Common myeloid progenitor, CD34-positive (primary cell): ENCODE data around the gene IL36G.
A peak's percentile ranks its signal among the peaks of the same experiment; 100 is the strongest.

Experiments used
- CTCF ChIA-PET: fragments of 350-600 bp; sonication (Branson Sonifier 250); formaldehyde crosslinking; loops from one replicate; lab custom pipeline; 2021; ENCODE audit warnings: antibody characterized with exemption; lab: Charles Lee
- POLR2A ChIA-PET: fragments of 350-600 bp; sonication (Branson Sonifier 250); formaldehyde crosslinking; loops from one replicate; lab custom pipeline; 2021; ENCODE audit warnings: antibody characterized with exemption; lab: Charles Lee
- DNase-seq, 3 donors: peaks; one replicate each; pipeline versions ENCODE4 v3.0.0 to v3.0.0-alpha.2; 2013
- H3K27ac ChIP-seq, 2 experiments: 1 replicate in 1 of 2; 2 replicates in 1 of 2; pipeline ENCODE4 v1.7.0; 2013; ENCODE audit warnings: inconsistent platforms in 2 of 2, low read length in 2 of 2, mild to moderate bottlenecking in 2 of 2, low read depth in 1 of 2, moderate library complexity in 1 of 2; ENCODE audit not compliant: severe bottlenecking in 2 of 2, insufficient read depth in 1 of 2, poor library complexity in 1 of 2
- H3K27me3 ChIP-seq, 5 experiments: replicated peaks in 2 of 5; 1 replicate in 3 of 5; 2 replicates in 2 of 5; pipeline versions ENCODE4 v1.6.1 to v1.7.0; 2013; ENCODE audit warnings: low read length in 4 of 5, mild to moderate bottlenecking in 2 of 5, moderate library complexity in 2 of 5, inconsistent platforms in 1 of 5; ENCODE audit not compliant: insufficient read depth in 5 of 5, control insufficient read depth in 4 of 5
- H3K36me3 ChIP-seq, 4 experiments: 1 replicate in 2 of 4; 2 replicates in 2 of 4; pipeline versions ENCODE4 v1.6.1 to v1.7.0; 2013; ENCODE audit warnings: low read length in 3 of 4, control low read depth in 1 of 4, mild to moderate bottlenecking in 1 of 4; ENCODE audit not compliant: control insufficient read depth in 4 of 4, insufficient read depth in 4 of 4
- H3K4me1 ChIP-seq, 4 experiments: 1 replicate in 3 of 4; 2 replicates in 1 of 4; pipeline versions ENCODE4 v1.6.1 to v1.7.1; 2013; ENCODE audit warnings: low read length in 3 of 4, mild to moderate bottlenecking in 3 of 4, control low read depth in 1 of 4, inconsistent platforms in 1 of 4, moderate library complexity in 1 of 4; ENCODE audit not compliant: control insufficient read depth in 4 of 4, insufficient read depth in 4 of 4; ENCODE audit errors: control extremely low read depth in 1 of 4
- H3K4me3 ChIP-seq, 7 experiments: 1 replicate in 4 of 7; 2 replicates in 3 of 7; pipeline versions ENCODE4 v1.5.1 to v1.7.0; 2013; ENCODE audit warnings: mild to moderate bottlenecking in 7 of 7, low read length in 6 of 7, moderate library complexity in 6 of 7, inconsistent platforms in 2 of 7, low read depth in 2 of 7, control low read depth in 1 of 7; ENCODE audit not compliant: insufficient read depth in 4 of 7, control insufficient read depth in 1 of 7; ENCODE audit errors: extremely low read depth in 1 of 7
- H3K9me3 ChIP-seq, 5 experiments: 1 replicate in 4 of 5; 2 replicates in 1 of 5; pipeline versions ENCODE4 v1.6.1 to v1.7.1; 2013; ENCODE audit warnings: low read length in 4 of 5, mild to moderate bottlenecking in 2 of 5, inconsistent platforms in 1 of 5, low read depth in 1 of 5, moderate library complexity in 1 of 5; ENCODE audit not compliant: control insufficient read depth in 4 of 5, insufficient read depth in 2 of 5; ENCODE audit errors: control extremely low read depth in 1 of 5
- WGBS: methylation state at CpG from one replicate; pipeline ENCODE4 v1.1.5; 2013; ENCODE audit not compliant: insufficient coverage; 5-methylcytosine and 5-hydroxymethylcytosine counted together

IL36G gene

GRCh38 chr2:112967023-112967422 is 10.8 kb upstream of the IL36G start:
- Histone ChIP-seq H3K4me3 (no peak overlapping the region), H3K36me3 (no peaks in the 10 kb centered on the region), H3K27ac (no peak overlapping the region), H3K4me1 (peaks cover 0 to 2% (median 0%) of the 10 kb centered on the region in 4 experiments), H3K27me3 (peaks cover 0 to 2% (median 0%) of the 10 kb centered on the region in 5 experiments), H3K9me3 (no peaks in the 10 kb centered on the region)
- POLR2A ChIA-PET, result no interaction called here
- CTCF ChIA-PET, result interaction anchor here (1.5 kb wide), 1 partner anchor 26 kb away, joined by 4 read pairs; no protein-coding TSS in a partner anchor
- DNase-seq, result no peak
- no CpG with 5 or more reads among the region's 2 CpGs for WGBS

GRCh38 chr2:112972423-112973086 is 5.3 kb upstream of the IL36G start:
- ChIA-PET CTCF (no interaction called here), POLR2A (no interaction called here)
- H3K27ac ChIP-seq, result no peak overlapping the region

GRCh38 chr2:112973156-112973555 is 4.7 kb upstream of the IL36G start:
- 50% methylated on average over 2 of the region's 2 CpGs for WGBS
- H3K9me3 ChIP-seq, result no peaks in the 10 kb centered on the region
- no peak overlapping the region for H3K4me3 ChIP-seq
- no peaks in the 10 kb centered on the region for H3K36me3 ChIP-seq
- CTCF ChIA-PET, result no interaction called here
- DNase-seq, result no peak
- H3K27me3 ChIP-seq, result peaks cover 0 to 2% (median 0%) of the 10 kb centered on the region in 5 experiments
- POLR2A ChIA-PET, result no interaction called here
- no peak overlapping the region for H3K27ac ChIP-seq
- peaks cover 0 to 2% (median 0%) of the 10 kb centered on the region in 4 experiments for H3K4me1 ChIP-seq

More at GRCh38 chr2:112972423-112973086, 5.3 kb upstream of the IL36G start:
- DNase-seq, result no peak
- H3K4me1 ChIP-seq, result peaks cover 0 to 2% (median 0%) of the 10 kb centered on the region in 4 experiments
- H3K36me3 ChIP-seq, result no peaks in the 10 kb centered on the region
- WGBS, result 93% methylated on average over 2 of the region's 5 CpGs
- H3K9me3 ChIP-seq, result no peaks in the 10 kb centered on the region
- peaks cover 0 to 2% (median 0%) of the 10 kb centered on the region in 5 experiments for H3K27me3 ChIP-seq
- no peak overlapping the region for H3K4me3 ChIP-seq

- Histone ChIP-seq H3K4me1 (no peaks in the 10 kb centered on the region), H3K4me3 (no peak overlapping the region), H3K27ac (no peak overlapping the region), H3K36me3 (no peaks in the 10 kb centered on the region), H3K9me3 (no peaks in the 10 kb centered on the region), H3K27me3 (peaks cover 0 to 4% (median 0%) of the 10 kb centered on the region in 5 experiments)
- CTCF ChIA-PET, result no interaction called here
- POLR2A ChIA-PET, result no interaction called here
- 100% methylated on average over 1 of the region's 1 CpG for WGBS
- no peak for DNase-seq
Observed at GRCh38 chr2:112979731-112980130, 1.9 kb downstream of the IL36G start.

- no peaks in the 10 kb centered on the region for H3K9me3 ChIP-seq
- H3K27me3 ChIP-seq, result peaks cover 0 to 4% (median 0%) of the 10 kb centered on the region in 5 experiments
- WGBS, result 13% methylated on average over 1 of the region's 1 CpG
- H3K4me3 ChIP-seq, result no peak overlapping the region
- ChIA-PET CTCF (no interaction called here), POLR2A (no interaction called here)
- DNase-seq, result peak in 1 of 3 donors; percentile 2
- no peak overlapping the region for H3K27ac ChIP-seq
- no peaks in the 10 kb centered on the region for H3K36me3 ChIP-seq
- no peaks in the 10 kb centered on the region for H3K4me1 ChIP-seq
Observed at GRCh38 chr2:112980537-112980936, 2.7 kb downstream of the IL36G start.

- ChIA-PET POLR2A (no interaction called here), CTCF (no interaction called here)
- no peak overlapping the region for H3K4me3 ChIP-seq
- DNase-seq, result no peak
- H3K36me3 ChIP-seq, result no peaks in the 10 kb centered on the region
- no peaks in the 10 kb centered on the region for H3K4me1 ChIP-seq
- WGBS, result no CpG with 5 or more reads among the region's 5 CpGs
- H3K27ac ChIP-seq, result no peak overlapping the region
- H3K9me3 ChIP-seq, result peaks cover 0 to 10% (median 2%) of the 10 kb centered on the region in 5 experiments
- H3K27me3 ChIP-seq, result peaks cover 0 to 2% (median 0%) of the 10 kb centered on the region in 5 experiments
Observed at GRCh38 chr2:112985090-112985489, 7.3 kb downstream of the IL36G start.

- no peak overlapping the region for H3K4me3 ChIP-seq
- H3K27me3 ChIP-seq, result no peaks in the 10 kb centered on the region
- H3K9me3 ChIP-seq, result peaks cover 2 to 32% (median 9%) of the 10 kb centered on the region in 5 experiments
- no peaks in the 10 kb centered on the region for H3K36me3 ChIP-seq
- 100% methylated on average over 1 of the region's 3 CpGs for WGBS
- no peaks in the 10 kb centered on the region for H3K4me1 ChIP-seq
- DNase-seq, result no peak
- CTCF ChIA-PET, result no interaction called here
- POLR2A ChIA-PET, result no interaction called here
- no peak overlapping the region for H3K27ac ChIP-seq
Observed at GRCh38 chr2:112989611-112990010, 11.8 kb downstream of the IL36G start.
